Measurements from ENCODE around the gene MLXIPL.
"Not testable (repeated sequence)": the region's sequence is repeated elsewhere in the genome, so short reads cannot be mapped to it uniquely, and the experiment has no call there.

DNA sequence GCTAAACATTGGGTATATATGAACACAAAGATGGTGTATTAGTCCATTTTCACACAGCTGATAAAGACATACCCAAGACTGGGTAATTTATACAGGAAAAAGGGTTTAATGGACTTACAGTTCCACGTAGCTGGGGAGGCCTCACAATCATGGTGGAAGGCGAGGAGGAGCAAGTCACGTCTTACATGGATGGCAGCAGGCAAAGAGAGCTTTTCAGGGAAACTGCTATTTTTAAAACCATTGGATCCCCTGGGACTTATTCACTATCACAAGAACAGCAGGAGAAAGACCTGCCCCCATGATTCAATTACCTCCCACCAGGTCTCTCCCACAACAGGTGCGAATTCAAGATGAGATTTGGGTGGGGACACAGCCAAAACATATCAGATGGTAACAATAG, 31.0 kb upstream of the MLXIPL start:
- TF ChIP-seq, protein P1, sequence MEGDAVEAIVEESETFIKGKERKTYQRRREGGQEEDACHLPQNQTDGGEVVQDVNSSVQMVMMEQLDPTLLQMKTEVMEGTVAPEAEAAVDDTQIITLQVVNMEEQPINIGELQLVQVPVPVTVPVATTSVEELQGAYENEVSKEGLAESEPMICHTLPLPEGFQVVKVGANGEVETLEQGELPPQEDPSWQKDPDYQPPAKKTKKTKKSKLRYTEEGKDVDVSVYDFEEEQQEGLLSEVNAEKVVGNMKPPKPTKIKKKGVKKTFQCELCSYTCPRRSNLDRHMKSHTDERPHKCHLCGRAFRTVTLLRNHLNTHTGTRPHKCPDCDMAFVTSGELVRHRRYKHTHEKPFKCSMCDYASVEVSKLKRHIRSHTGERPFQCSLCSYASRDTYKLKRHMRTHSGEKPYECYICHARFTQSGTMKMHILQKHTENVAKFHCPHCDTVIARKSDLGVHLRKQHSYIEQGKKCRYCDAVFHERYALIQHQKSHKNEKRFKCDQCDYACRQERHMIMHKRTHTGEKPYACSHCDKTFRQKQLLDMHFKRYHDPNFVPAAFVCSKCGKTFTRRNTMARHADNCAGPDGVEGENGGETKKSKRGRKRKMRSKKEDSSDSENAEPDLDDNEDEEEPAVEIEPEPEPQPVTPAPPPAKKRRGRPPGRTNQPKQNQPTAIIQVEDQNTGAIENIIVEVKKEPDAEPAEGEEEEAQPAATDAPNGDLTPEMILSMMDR (conservative IDR thresholded peaks at IDR 0.05; ENCODE audit: low read depth, low read length) = not testable (repeated sequence)
- TF ChIP-seq EZH2 (IDR thresholded peaks at IDR 0.05; ENCODE audit: borderline replicate concordance, low read depth, low read length, poor library complexity, severe bottlenecking) = not testable (repeated sequence)
